ENCODE data around the gene U2AF2. TPM values are rescaled to one million over a fixed set of nuclear protein-coding genes. Genes with fewer than 3 reads are reported as not detected.

U2AF2 gene
- total and polyA plus RNA-seq, 11 donors: 39.9 to 104 (median 72.7) TPM

- 79 to 84% (median 81%) methylated on average over 11 of the region's 11 CpGs for WGBS, 4 donors
- Histone ChIP-seq H3K27me3 (no peaks in the 10 kb centered on the region), H3K36me3 (peaks cover 0 to 68% (median 55%) of the 10 kb centered on the region in 9 donors), H3K4me3 (no peak overlapping the region), H3K27ac (no peak overlapping the region), H3K9me3 (no peaks in the 10 kb centered on the region), H3K4me1 (peaks cover 0 to 5% (median 0%) of the 10 kb centered on the region in 12 donors)
- no peak for TF ChIP-seq POLR2A (IDR thresholded peaks at IDR 0.05)
- TF ChIP-seq, protein P1, sequence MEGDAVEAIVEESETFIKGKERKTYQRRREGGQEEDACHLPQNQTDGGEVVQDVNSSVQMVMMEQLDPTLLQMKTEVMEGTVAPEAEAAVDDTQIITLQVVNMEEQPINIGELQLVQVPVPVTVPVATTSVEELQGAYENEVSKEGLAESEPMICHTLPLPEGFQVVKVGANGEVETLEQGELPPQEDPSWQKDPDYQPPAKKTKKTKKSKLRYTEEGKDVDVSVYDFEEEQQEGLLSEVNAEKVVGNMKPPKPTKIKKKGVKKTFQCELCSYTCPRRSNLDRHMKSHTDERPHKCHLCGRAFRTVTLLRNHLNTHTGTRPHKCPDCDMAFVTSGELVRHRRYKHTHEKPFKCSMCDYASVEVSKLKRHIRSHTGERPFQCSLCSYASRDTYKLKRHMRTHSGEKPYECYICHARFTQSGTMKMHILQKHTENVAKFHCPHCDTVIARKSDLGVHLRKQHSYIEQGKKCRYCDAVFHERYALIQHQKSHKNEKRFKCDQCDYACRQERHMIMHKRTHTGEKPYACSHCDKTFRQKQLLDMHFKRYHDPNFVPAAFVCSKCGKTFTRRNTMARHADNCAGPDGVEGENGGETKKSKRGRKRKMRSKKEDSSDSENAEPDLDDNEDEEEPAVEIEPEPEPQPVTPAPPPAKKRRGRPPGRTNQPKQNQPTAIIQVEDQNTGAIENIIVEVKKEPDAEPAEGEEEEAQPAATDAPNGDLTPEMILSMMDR (IDR thresholded peaks at IDR 0.05): no peak
- intact Hi-C loops (cut with DNase I): no loop called here
- DNase-seq: peak in 1 of 5 donors; percentile 18
- ATAC-seq: no peak
Measured at GRCh38 chr19:55699221-55699620, 44.4 kb downstream of the U2AF2 start.

GRCh38 chr19:55700813-55701212 is 46.0 kb downstream of the U2AF2 start:
- Histone ChIP-seq H3K27me3 (no peaks in the 10 kb centered on the region), H3K36me3 (peaks cover 0 to 52% (median 41%) of the 10 kb centered on the region in 9 donors), H3K4me1 (peaks cover 0 to 5% (median 0%) of the 10 kb centered on the region in 12 donors), H3K4me3 (no peak overlapping the region), H3K27ac (no peak overlapping the region), H3K9me3 (no peaks in the 10 kb centered on the region)
- DNase-seq (peak in 1 of 5 donors; percentile 12), ATAC-seq (no peak)
- 88 to 96% (median 95%) methylated on average over 10 to 12 of the region's 12 CpGs for WGBS, 4 donors
- TF ChIP-seq, protein P1 (IDR thresholded peaks at IDR 0.05): no peak
- intact Hi-C loops (cut with DNase I): no loop called here

DNA sequence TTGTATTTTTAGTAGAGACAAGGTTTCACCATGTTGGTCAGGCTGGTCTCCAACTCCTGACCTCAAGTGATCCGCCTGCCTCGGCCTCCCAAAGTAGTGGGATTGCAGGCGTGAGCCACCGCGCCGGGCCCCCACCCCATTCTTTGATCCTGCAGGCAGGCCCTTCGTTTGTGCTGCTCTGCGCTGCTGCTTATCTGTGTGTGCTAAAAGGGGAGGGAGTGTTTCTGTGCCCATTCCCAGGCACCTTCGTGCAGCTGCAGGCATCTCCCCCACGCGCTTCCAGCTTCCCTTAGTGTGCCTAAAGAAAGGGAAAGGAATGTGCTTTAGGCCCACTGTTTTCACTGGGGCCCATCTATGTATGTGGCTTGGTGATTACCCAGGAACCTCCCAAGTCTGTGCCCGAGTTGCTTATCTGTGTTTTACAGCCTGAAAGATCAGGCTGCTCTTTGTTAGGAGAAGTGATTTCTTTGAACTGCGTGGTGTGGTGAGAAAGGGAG is 47.3 kb downstream of the U2AF2 start:
- WGBS, 4 donors: 44 to 54% (median 53%) methylated on average over 13 of the region's 13 CpGs
- no peak for DNase-seq
- Histone ChIP-seq H3K4me1 (peaks cover 0 to 5% (median 0%) of the 10 kb centered on the region in 12 donors), H3K27me3 (no peaks in the 10 kb centered on the region), H3K4me3 (no peak overlapping the region), H3K27ac (no peak overlapping the region), H3K36me3 (peaks cover 0 to 38% (median 28%) of the 10 kb centered on the region in 9 donors), H3K9me3 (no peaks in the 10 kb centered on the region)
- peak in 1 of 4 donors; percentile 23 for ATAC-seq
- intact Hi-C loops (cut with DNase I): no loop called here
- TF ChIP-seq, protein P1 (IDR thresholded peaks at IDR 0.05): no peak
- no peak for TF ChIP-seq POLR2A (IDR thresholded peaks at IDR 0.05)

DNA sequence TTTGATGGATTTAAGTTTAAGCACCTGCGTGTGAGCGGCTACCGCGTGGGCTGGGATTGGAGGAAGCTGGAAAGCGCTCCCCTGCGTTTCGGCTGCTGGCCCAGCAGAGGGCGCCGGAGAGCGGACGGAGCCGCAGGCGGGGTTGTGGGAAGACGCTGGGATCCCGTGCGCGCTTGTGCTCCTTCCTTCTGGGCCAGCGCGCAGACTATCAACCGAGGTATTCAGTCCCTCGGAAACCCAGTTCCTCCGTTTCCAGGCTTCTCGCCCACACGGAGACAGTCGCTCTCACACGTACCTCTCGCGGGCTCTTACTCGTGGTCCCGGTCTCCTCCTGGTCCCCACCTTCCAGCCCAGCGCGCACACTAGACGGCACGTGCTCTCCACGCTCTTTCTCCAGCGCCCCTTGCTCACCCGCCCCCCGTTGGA is 49.0 kb downstream of the U2AF2 start:
- Histone ChIP-seq H3K36me3 (peaks cover 0 to 22% (median 18%) of the 10 kb centered on the region in 9 donors), H3K27ac (no peak overlapping the region), H3K9me3 (no peaks in the 10 kb centered on the region), H3K4me3 (no peak overlapping the region), H3K27me3 (no peaks in the 10 kb centered on the region), H3K4me1 (peaks cover 0 to 5% (median 0%) of the 10 kb centered on the region in 12 donors)
- TF ChIP-seq POLR2A (IDR thresholded peaks at IDR 0.05): no peak
- TF ChIP-seq, protein P1 (IDR thresholded peaks at IDR 0.05): peak; percentile 62 to 89 (median 74)
- ATAC-seq (peak in 3 of 4 donors; percentile 57 to 65 (median 65)), DNase-seq (peak in 2 of 5 donors; percentile 26 to 77)
- intact Hi-C loops (cut with DNase I): no loop called here
- 42 to 57% (median 49%) methylated on average over 25 to 38 of the region's 38 CpGs for WGBS, 4 donors

Data from heart left ventricle (tissue), 16 donors.